Ishikawa (cell line): ENCODE data around the gene FABP3.

ENCODE experiments used
- CEBPB ChIP-seq: IDR thresholded peaks from 2 replicates; pipeline ENCODE4 v1.6.1; 2012
- CREB1 ChIP-seq: IDR thresholded peaks from 2 replicates; pipeline ENCODE4 v1.6.1; 2012; ENCODE audit warnings: low read depth
- EGR1 ChIP-seq: IDR thresholded peaks from 2 replicates; pipeline ENCODE4 v1.6.1; 2012
- EP300 ChIP-seq: IDR thresholded peaks from 2 replicates; pipeline ENCODE4 v1.6.1; 2012; ENCODE audit warnings: borderline replicate concordance
- FOXM1 ChIP-seq: IDR thresholded peaks from 2 replicates; pipeline ENCODE4 v1.6.1; 2012; ENCODE audit warnings: low read depth, borderline replicate concordance
- NFIC ChIP-seq: IDR thresholded peaks from 2 replicates; pipeline ENCODE4 v1.6.1; 2012
- RAD21 ChIP-seq: IDR thresholded peaks from 2 replicates; pipeline ENCODE4 v1.6.1; 2012; ENCODE audit warnings: low read depth
- TAF1 ChIP-seq: IDR thresholded peaks from 2 replicates; pipeline ENCODE4 v1.6.1; 2012; ENCODE audit warnings: low read depth, mild to moderate bottlenecking
- TCF12 ChIP-seq: IDR thresholded peaks from 2 replicates; pipeline ENCODE4 v1.6.1; 2012; ENCODE audit warnings: low read depth
- TEAD4 ChIP-seq: IDR thresholded peaks from 2 replicates; pipeline ENCODE4 v1.6.1; 2012
- YY1 ChIP-seq: IDR thresholded peaks from 2 replicates; pipeline ENCODE4 v1.6.1; 2012; ENCODE audit warnings: low read depth
- ZBTB7A ChIP-seq: IDR thresholded peaks from 2 replicates; pipeline ENCODE4 v1.6.1; 2012; ENCODE audit warnings: low read depth
- TF ChIP-seq, protein P1 (sequence below): IDR thresholded peaks from 2 replicates; pipeline ENCODE4 v1.6.1; 2012
- TF ChIP-seq, protein P2 (sequence below): IDR thresholded peaks from 2 replicates; pipeline ENCODE4 v1.6.1; 2012; ENCODE audit warnings: low read depth, mild to moderate bottlenecking

FABP3 gene

DNA sequence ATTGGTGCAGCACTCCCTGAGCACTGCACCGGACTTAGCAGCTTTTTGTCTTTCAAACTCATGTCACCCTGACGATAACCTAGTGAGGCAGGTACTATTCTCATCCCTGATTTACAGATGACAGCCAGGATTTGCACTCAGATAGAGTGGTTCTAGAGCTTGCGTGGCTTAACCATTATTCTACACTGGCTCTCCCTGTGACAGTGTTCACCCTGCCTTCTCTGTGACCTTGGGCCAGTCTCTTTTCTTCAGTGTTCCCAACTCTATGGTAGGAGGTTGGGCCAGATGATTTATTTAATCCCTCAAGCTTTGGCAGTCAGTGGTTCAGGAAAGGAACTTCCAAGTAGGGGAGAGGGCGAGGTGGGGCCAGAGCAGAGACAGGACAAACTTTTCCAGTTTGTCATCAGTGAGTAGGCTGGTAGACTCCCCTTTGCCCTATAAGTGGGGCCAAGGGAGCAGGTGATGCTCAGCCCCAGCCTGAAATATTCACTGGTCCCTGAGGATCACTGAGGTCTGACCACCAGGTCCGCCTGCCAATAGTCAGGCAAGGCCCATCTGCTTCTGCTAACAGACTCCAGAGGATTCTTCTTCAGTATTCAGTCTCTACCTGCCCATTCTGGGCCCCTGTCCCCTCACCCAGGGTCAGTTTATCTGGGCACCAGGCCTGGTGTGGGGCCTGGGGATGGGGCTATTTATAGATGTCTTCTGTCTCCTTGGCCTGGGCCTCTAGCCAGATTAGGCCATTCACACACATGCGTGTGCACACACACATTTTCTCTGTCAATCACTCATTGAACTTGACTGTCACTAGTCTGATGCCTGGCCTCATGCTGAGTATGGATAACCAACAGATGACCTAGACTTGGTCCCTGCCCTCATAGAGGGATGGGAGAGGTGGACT lies 8.8 kb upstream of the FABP3 start:
- TF ChIP-seq, protein P1, sequence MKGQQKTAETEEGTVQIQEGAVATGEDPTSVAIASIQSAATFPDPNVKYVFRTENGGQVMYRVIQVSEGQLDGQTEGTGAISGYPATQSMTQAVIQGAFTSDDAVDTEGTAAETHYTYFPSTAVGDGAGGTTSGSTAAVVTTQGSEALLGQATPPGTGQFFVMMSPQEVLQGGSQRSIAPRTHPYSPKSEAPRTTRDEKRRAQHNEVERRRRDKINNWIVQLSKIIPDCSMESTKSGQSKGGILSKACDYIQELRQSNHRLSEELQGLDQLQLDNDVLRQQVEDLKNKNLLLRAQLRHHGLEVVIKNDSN = no peak
- no peak for TF ChIP-seq EP300

DNA sequence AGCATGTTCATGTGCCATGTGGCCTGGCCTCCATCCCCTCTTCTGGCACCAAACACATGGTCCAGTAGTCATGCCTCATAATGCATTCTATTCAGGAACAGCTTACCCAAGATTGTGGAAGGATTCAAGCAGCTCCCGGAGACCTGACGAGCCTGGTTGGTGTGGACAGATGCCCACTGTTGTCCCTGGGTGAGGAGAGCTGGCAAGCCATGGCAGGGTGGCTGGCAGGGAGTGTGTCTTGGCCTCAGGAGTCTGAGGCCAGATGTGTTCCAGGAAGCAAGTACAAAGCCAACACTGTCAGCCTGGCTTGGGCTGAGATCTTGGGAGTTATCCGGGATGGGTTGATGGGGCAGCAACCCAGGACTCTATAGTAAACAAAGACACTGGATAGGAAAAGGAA lies 7.3 kb upstream of the FABP3 start:
- TF ChIP-seq, protein P2, sequence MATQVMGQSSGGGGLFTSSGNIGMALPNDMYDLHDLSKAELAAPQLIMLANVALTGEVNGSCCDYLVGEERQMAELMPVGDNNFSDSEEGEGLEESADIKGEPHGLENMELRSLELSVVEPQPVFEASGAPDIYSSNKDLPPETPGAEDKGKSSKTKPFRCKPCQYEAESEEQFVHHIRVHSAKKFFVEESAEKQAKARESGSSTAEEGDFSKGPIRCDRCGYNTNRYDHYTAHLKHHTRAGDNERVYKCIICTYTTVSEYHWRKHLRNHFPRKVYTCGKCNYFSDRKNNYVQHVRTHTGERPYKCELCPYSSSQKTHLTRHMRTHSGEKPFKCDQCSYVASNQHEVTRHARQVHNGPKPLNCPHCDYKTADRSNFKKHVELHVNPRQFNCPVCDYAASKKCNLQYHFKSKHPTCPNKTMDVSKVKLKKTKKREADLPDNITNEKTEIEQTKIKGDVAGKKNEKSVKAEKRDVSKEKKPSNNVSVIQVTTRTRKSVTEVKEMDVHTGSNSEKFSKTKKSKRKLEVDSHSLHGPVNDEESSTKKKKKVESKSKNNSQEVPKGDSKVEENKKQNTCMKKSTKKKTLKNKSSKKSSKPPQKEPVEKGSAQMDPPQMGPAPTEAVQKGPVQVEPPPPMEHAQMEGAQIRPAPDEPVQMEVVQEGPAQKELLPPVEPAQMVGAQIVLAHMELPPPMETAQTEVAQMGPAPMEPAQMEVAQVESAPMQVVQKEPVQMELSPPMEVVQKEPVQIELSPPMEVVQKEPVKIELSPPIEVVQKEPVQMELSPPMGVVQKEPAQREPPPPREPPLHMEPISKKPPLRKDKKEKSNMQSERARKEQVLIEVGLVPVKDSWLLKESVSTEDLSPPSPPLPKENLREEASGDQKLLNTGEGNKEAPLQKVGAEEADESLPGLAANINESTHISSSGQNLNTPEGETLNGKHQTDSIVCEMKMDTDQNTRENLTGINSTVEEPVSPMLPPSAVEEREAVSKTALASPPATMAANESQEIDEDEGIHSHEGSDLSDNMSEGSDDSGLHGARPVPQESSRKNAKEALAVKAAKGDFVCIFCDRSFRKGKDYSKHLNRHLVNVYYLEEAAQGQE = no peak
- TF ChIP-seq TCF12 (no peak), CEBPB (no peak), YY1 (no peak), TEAD4 (no peak), EGR1 (no peak), CREB1 (no peak), ZBTB7A (no peak), FOXM1 (no peak)

DNA sequence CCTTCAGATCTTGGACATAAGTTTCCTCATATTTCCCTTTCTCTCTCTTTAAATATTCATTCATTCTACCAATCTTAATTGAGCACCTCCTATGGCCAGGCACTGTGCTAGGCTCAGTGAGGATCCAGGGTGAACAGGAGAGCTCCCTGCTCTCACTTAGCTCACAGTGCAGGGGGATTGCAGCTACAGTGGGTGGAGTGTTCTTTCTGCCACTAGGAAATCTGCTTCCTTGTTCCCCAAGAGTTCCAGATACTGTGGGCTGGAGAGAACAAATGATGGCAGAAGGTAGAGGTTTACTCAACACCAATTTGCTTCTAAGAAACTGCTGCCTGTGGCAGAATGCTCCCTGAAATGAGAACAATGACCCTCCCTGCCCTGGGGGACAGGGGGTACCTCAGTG lies 5.1 kb upstream of the FABP3 start:
- no peak for TF ChIP-seq ZBTB7A
- no peak for TF ChIP-seq TCF12
- no peak for TF ChIP-seq CREB1
- TF ChIP-seq, protein P1 = no peak
- no peak for TF ChIP-seq EP300
- TF ChIP-seq NFIC = no peak

DNA sequence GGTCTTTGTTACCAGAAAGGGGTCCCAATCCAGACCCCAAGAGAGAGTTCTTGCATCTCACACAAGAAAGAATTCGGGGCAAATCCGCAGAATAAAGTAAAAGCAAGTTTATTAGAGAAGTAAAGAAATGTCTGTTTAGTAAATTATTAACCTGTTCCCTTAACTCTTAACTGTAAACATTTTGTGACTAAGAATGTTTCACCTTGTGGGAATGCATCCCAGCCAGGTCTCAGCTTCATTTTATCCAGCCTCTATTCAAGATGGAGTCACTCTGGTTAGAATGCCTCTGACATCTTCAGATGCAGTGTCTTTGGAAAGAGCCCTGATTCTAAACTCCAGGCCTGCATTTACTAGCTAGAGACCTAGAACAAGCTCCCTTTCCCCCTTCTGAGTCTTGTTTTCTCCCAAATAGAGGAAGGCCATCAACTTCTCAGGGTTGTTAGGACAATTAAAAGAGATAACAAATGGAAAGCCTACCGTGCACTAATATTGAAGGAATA lies 4.5 kb upstream of the FABP3 start:
- TF ChIP-seq, protein P1 = no peak
- TF ChIP-seq EP300 (no peak), EGR1 (no peak), TAF1 (no peak), CREB1 (no peak), FOXM1 (no peak), YY1 (no peak), ZBTB7A (no peak), TCF12 (no peak), CEBPB (no peak), NFIC (no peak), RAD21 (no peak), TEAD4 (no peak)
- TF ChIP-seq, protein P2 = no peak

DNA sequence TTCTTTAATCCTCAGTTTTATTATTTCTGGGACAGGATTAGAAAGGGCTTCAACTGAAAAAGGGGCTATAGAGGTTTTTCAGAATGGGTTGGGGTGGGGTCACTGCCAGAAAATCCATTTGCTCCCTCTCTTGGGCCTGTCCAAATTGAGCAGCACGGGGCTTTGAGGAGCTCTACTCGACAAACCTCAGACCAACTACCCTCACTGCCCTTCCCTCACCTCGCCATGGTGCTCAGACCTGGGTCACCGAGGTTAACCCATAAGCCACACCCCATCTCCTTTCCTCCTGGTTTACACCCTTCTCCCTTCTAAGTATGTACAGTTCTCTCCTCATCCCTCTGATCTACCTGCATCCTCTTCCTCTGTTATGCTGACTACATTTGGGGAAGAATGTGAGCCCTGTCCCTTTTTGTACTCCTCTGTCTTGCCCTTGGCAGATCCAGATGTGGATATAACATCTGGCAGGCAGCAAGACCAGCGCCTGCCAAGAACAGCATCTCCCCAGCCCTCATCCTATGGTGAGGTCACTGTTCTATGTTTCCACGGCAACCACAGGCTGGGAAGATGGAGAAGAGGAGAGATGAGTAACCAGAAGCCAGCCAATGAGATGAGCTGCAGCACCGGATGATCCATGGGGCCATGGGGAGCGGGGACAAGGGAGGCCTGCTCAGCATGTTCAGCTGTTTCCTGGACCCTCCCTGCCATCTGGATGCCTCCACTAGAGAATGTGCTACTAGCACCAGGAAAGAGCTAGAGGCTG lies 3.7 kb upstream of the FABP3 start:
- no peak for TF ChIP-seq TAF1

DNA sequence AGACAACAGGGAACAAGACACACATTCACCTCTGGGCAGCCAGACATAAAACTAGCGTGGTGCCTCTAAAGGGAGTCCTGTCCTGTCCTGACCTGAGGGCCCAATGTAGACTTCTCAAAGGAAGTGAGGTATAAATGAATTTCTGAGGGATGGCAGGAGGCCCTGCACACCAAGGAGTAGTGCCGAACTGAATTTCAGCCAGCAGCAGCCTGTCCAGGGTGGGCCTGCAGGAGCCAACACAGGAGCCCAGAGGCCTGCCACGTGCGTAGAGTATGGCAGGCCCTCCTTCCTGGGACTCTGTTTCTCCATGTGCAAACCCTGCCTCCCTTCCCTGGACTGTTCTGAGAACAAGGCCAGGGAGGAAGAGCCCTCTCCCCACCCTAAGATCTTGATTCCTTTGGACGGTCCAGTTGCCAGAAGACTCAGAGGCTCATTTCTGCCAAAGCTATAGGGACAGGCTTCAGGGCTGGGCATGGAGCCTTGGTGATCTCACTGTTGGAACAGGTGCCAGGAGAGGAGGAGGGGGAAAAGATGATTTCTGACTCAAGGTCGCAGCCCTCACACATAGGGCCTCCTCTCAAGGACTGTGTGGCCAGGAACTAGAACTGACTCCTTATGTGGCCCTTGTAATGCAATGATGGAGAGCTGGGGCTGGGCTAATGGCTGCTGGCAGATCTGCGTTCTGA lies 1.8 kb upstream of the FABP3 start:
- TF ChIP-seq TEAD4 (no peak), NFIC (peak; percentile 66; the same call in 1 of the 2 replicates)
